Heart left ventricle (tissue), 13 donors: Measurements from ENCODE around the gene CD9.

Experiments used
- CTCF ChIP-seq, 12 donors: fragments of 200-600 bp; sonication (generic) in 4 of 12; IDR thresholded peaks; one replicate each; pipeline versions ENCODE4 v1.5.0 to v1.8.0; 2018 to 2022; ENCODE audit warnings: antibody characterized with exemption in 12 of 12, mild to moderate bottlenecking in 5 of 12
- POLR2A ChIP-seq, 2 donors: fragments of 450-650 bp; IDR thresholded peaks; one replicate each; pipeline ENCODE4 v1.6.1; 2017; ENCODE audit warnings: antibody characterized with exemption in 2 of 2, mild to moderate bottlenecking in 2 of 2, moderate library complexity in 2 of 2
- donor health status: ischemic (EF 13 %, LVEDD 7.1; RV severe dilation, severe dysfunction).
- donor health status: DM: no; HTN: yes; CAD: no.
- donor health status: DM: no; HTN: no; CAD: no.
- donor health status: ischemic (EF 25% LVEDD 6.9; RV normal size, moderate dysfunction).
- donor health status: ischemic (EF 25% LVEDD 5.7; RV mildly dilated, moderate dysfunction).
- donor health status: ischemic (EF 35%, LVEDD 5.7; RV mildly dilated, moderate dysfunction).
- donor health status: nonischemic (EF 11% LVEDD 7.7; RV severe dilation, severe dysfunction).
- donor health status: DM: yes; HTN: yes; CAD: no.
- donor health status: PGD.
- donor health status: ischemic (EF 29% LVEDD 5.4; RV normal size, mild dysfunction).
- donor health status: nonischemic (EF 23%, LVEDD 6.1; RV moderate dilation, normal function).

- TF ChIP-seq CTCF (IDR thresholded peaks at IDR 0.05) (no peak), POLR2A (IDR thresholded peaks at IDR 0.05) (no peak)
Observed at GRCh38 chr12:6201213-6201608, 1.0 kb downstream of the CD9 start.
